H1 (cell line): ENCODE measurements around the gene TRIM46. TPM values are rescaled to one million over a fixed set of nuclear protein-coding genes. Genes with fewer than 3 reads are reported as not detected.

Experiments
- CTCF ChIA-PET: fragments of 300-600 bp; sonication (Branson Sonifier 250); formaldehyde crosslinking; loops from one replicate; lab custom pipeline; 2021; ENCODE audit not compliant: partially characterized antibody; lab: Charles Lee
- POLR2A ChIA-PET: fragments of 300-600 bp; sonication (Branson Sonifier 250); formaldehyde crosslinking; loops from one replicate; lab custom pipeline; 2021; ENCODE audit warnings: inconsistent platforms; ENCODE audit not compliant: partially characterized antibody; lab: Charles Lee
- DNase-seq, 2 experiments: peaks; one replicate each; pipeline versions ENCODE4 v3.0.0 to v3.0.0-alpha.2; 2010 to 2022; ENCODE audit warnings: low spot score in 2 of 2, low read depth in 1 of 2, mixed read lengths in 1 of 2
- FAIRE-seq: peaks from 2 replicates; lab custom pipeline; 2011; peaks lifted over from hg19 to GRCh38; lab: Jason Lieb, UNC
- H2AFZ ChIP-seq: 2 replicates; pipeline ENCODE4 v1.8.1; 2012; ENCODE audit warnings: low read length, inconsistent platforms
- H2AK5ac ChIP-seq: 2 replicates; pipeline ENCODE4 v1.6.1; 2013; ENCODE audit warnings: low read depth, low read length
- H2BK120ac ChIP-seq: replicated peaks from 2 replicates; pipeline ENCODE3; 2013; ENCODE audit warnings: low read depth, low read length, inconsistent platforms
- H2BK12ac ChIP-seq: 2 replicates; pipeline ENCODE4 v1.6.1; 2013; ENCODE audit warnings: low read depth, low read length
- H2BK15ac ChIP-seq: 2 replicates; pipeline ENCODE4 v1.6.1; 2013; ENCODE audit warnings: low read length
- H2BK20ac ChIP-seq: 2 replicates; pipeline ENCODE4 v1.6.1; 2013; ENCODE audit warnings: low read length
- H2BK5ac ChIP-seq: 2 replicates; pipeline ENCODE4 v1.6.1; 2013; ENCODE audit warnings: low read depth, low read length
- H3K14ac ChIP-seq: 2 replicates; pipeline ENCODE4 v1.6.1; 2013; ENCODE audit warnings: inconsistent platforms; ENCODE audit not compliant: insufficient read length
- H3K18ac ChIP-seq: 2 replicates; pipeline ENCODE4 v1.6.1; 2013; ENCODE audit warnings: low read length; ENCODE audit errors: extremely low read depth
- H3K23ac ChIP-seq: 2 replicates; pipeline ENCODE4 v1.6.1; 2013; ENCODE audit warnings: inconsistent platforms; ENCODE audit not compliant: insufficient read length
- H3K23me2 ChIP-seq: 2 replicates; pipeline ENCODE4 v1.6.1; 2013; ENCODE audit warnings: low read depth, low read length
- H3K27ac ChIP-seq: 2 replicates; pipeline ENCODE4 v1.6.1; 2011; ENCODE audit warnings: low read depth, low read length, inconsistent platforms
- H3K27me3 ChIP-seq, 4 experiments: replicated peaks in 1 of 4; 1 replicate in 1 of 4; 2 replicates in 3 of 4; pipeline versions ENCODE4 v1.6.1 to v1.8.1; 2011 to 2013; ENCODE audit warnings: low read length in 3 of 4, mild to moderate bottlenecking in 3 of 4, inconsistent platforms in 2 of 4, mixed read lengths in 2 of 4, moderate library complexity in 1 of 4; ENCODE audit not compliant: control insufficient read depth in 3 of 4, insufficient read depth in 3 of 4; ENCODE audit errors: extremely low read depth in 1 of 4
- H3K36me3 ChIP-seq, 4 experiments: 2 replicates each; pipeline versions ENCODE4 v1.6.1 to v1.8.1; 2011 to 2013; ENCODE audit warnings: mild to moderate bottlenecking in 4 of 4, low read length in 3 of 4, moderate library complexity in 2 of 4, control low read depth in 1 of 4, inconsistent platforms in 1 of 4; ENCODE audit not compliant: insufficient read depth in 4 of 4, control insufficient read depth in 2 of 4
- H3K4ac ChIP-seq: replicated peaks from 2 replicates; pipeline ENCODE3; 2013; ENCODE audit warnings: low read length, low read depth, mixed read lengths, inconsistent platforms; ENCODE audit not compliant: insufficient read length
- H3K4me1 ChIP-seq, 4 experiments: replicated peaks in 1 of 4; 1 replicate in 1 of 4; 2 replicates in 3 of 4; pipeline versions ENCODE4 v1.6.1 to v1.8.1; 2011 to 2013; ENCODE audit warnings: low read length in 3 of 4, inconsistent platforms in 2 of 4, mixed read lengths in 1 of 4; ENCODE audit not compliant: insufficient read depth in 4 of 4, control insufficient read depth in 3 of 4
- H3K4me2 ChIP-seq, 2 experiments: 2 replicates each; pipeline versions ENCODE4 v1.6.1 to v1.8.1; 2011 to 2013; ENCODE audit warnings: low read depth in 2 of 2, low read length in 2 of 2, control low read depth in 1 of 2, inconsistent platforms in 1 of 2, mild to moderate bottlenecking in 1 of 2; ENCODE audit not compliant: insufficient read depth in 1 of 2
- H3K4me3 ChIP-seq, 4 experiments: fragments of 200-600, 300-600 bp in 1 of 4; sonication (generic), shearing (Covaris generic), sonication (Bioruptor Twin) in 1 of 4; 2 replicates each; pipeline versions ENCODE4 v1.5.1 to v1.8.1; 2011 to 2016; ENCODE audit warnings: low read length in 4 of 4, low read depth in 3 of 4, control low read depth in 2 of 4, inconsistent platforms in 2 of 4, mild to moderate bottlenecking in 2 of 4, mixed read lengths in 1 of 4, moderate library complexity in 1 of 4; ENCODE audit not compliant: insufficient read depth in 2 of 4; ENCODE audit errors: extremely low read depth in 1 of 4
- H3K56ac ChIP-seq: replicated peaks from 2 replicates; pipeline ENCODE3; 2013; ENCODE audit warnings: low read depth, mild to moderate bottlenecking, mixed read lengths, low read length, inconsistent platforms; ENCODE audit not compliant: insufficient read length
- H3K79me1 ChIP-seq: 2 replicates; pipeline ENCODE4 v1.6.1; 2013; ENCODE audit warnings: low read depth, low read length, control low read depth
- H3K79me2 ChIP-seq, 2 experiments: 2 replicates each; pipeline versions ENCODE4 v1.6.1 to v1.8.1; 2012 to 2013; ENCODE audit warnings: low read length in 2 of 2, mild to moderate bottlenecking in 2 of 2, inconsistent platforms in 1 of 2; ENCODE audit not compliant: insufficient read depth in 2 of 2, control insufficient read depth in 1 of 2
- H3K9ac ChIP-seq, 4 experiments: replicated peaks in 1 of 4; 1 replicate in 1 of 4; 2 replicates in 3 of 4; pipeline versions ENCODE4 v1.6.1 to v1.8.1; 2011 to 2013; ENCODE audit warnings: low read depth in 3 of 4, low read length in 3 of 4, control low read depth in 2 of 4, mild to moderate bottlenecking in 2 of 4, moderate library complexity in 2 of 4, inconsistent platforms in 1 of 4; ENCODE audit errors: extremely low read depth in 1 of 4
- H3K9me3 ChIP-seq, 2 experiments: 2 replicates each; pipeline versions ENCODE4 v1.6.1 to v1.8.1; 2012 to 2013; ENCODE audit warnings: mild to moderate bottlenecking in 2 of 2, moderate library complexity in 2 of 2, control low read depth in 1 of 2, inconsistent platforms in 1 of 2, low read depth in 1 of 2, low read length in 1 of 2, mixed read lengths in 1 of 2; ENCODE audit not compliant: insufficient read depth in 2 of 2
- H4K20me1 ChIP-seq, 2 experiments: replicated peaks in 1 of 2; 2 replicates each; pipeline versions ENCODE3 to v1.8.1; 2011 to 2013; ENCODE audit warnings: inconsistent platforms in 2 of 2, low read length in 2 of 2, mild to moderate bottlenecking in 1 of 2; ENCODE audit not compliant: insufficient read depth in 2 of 2, control insufficient read depth in 1 of 2
- H4K5ac ChIP-seq: 2 replicates; pipeline ENCODE4 v1.6.1; 2013; ENCODE audit warnings: low read length, low read depth, mixed read lengths, inconsistent platforms; ENCODE audit not compliant: insufficient read length
- H4K8ac ChIP-seq: 2 replicates; pipeline ENCODE4 v1.8.0; 2013; ENCODE audit warnings: mild to moderate bottlenecking, moderate library complexity, low read length, inconsistent platforms; ENCODE audit not compliant: insufficient read depth; ENCODE audit errors: extremely low read depth
- H4K91ac ChIP-seq: replicated peaks from 2 replicates; pipeline ENCODE3; 2013; ENCODE audit warnings: low read length, mixed read lengths, inconsistent platforms; ENCODE audit not compliant: insufficient read length
- EZH2 ChIP-seq: fragments of 200-600 bp; sonication (generic); IDR thresholded peaks from 2 replicates; pipeline ENCODE4 v1.7.1; 2012; ENCODE audit warnings: low read depth, mild to moderate bottlenecking, moderate library complexity, low read length, inconsistent platforms; ENCODE audit not compliant: severe bottlenecking
- JUN ChIP-seq: IDR thresholded peaks from 2 replicates; pipeline ENCODE4 v1.6.1; 2011; ENCODE audit warnings: low read depth, mild to moderate bottlenecking, improper control_type of control experiment, low read length
- KDM5A ChIP-seq: fragments of 200-600 bp; IDR thresholded peaks from 2 replicates; pipeline ENCODE4 v1.7.1; 2012; ENCODE audit warnings: mild to moderate bottlenecking, low read length, inconsistent platforms, mixed read lengths
- NRF1 ChIP-seq: IDR thresholded peaks from 2 replicates; pipeline ENCODE4 v1.6.1; 2011; ENCODE audit warnings: mild to moderate bottlenecking, low read depth, low read length, improper control_type of control experiment
- POU5F1 ChIP-seq: IDR thresholded peaks from 2 replicates; pipeline ENCODE4 v1.6.1; 2011; ENCODE audit warnings: low read depth, mild to moderate bottlenecking, low read length, moderate library complexity
- RBBP5 ChIP-seq: IDR thresholded peaks from 2 replicates; pipeline ENCODE4 v1.7.1; 2012; ENCODE audit warnings: low read depth, mild to moderate bottlenecking, inconsistent platforms, low read length, moderate library complexity, borderline replicate concordance
- SP2 ChIP-seq: IDR thresholded peaks from 2 replicates; pipeline ENCODE4 v1.6.1; 2012; ENCODE audit warnings: mild to moderate bottlenecking, low read length, inconsistent platforms
- TEAD4 ChIP-seq: IDR thresholded peaks from 2 replicates; pipeline ENCODE4 v1.6.1; 2012; ENCODE audit warnings: low read depth, low read length, inconsistent platforms, mixed read lengths
- WGBS, 2 experiments: shearing (Covaris generic) in 1 of 2; methylation state at CpG; one replicate each; pipeline versions ENCODE4 v1.1.6 to v1.1.7; 2013 to 2015; ENCODE audit warnings: low lambda C conversion rate in 2 of 2, mixed read lengths in 2 of 2, inconsistent platforms in 1 of 2, low coverage in 1 of 2, missing lambda C conversion rate in 1 of 2; ENCODE audit not compliant: insufficient replicate concordance in 2 of 2, insufficient coverage in 1 of 2, insufficient read length in 1 of 2; ENCODE audit errors: extremely low coverage in 1 of 2, missing lambda C conversion rate in 1 of 2; 5-methylcytosine and 5-hydroxymethylcytosine counted together
- polyA plus RNA-seq, 7 experiments: library from polyadenylated mRNA; depleted of rRNA in 3 of 7; stranded (reverse) in 5 of 7; unstranded in 2 of 7; fragments of >200 nt in 5 of 7; fragments of 200-250 nt in 2 of 7; gene quantifications; 1 replicate in 5 of 7; 2 replicates in 1 of 7; 4 replicates in 1 of 7; pipeline versions ENCODE4 v1.2.1 to v1.2.3, GENCODE V29; 2011 to 2013; ENCODE audit warnings: missing spikeins in 2 of 7, mixed read lengths in 2 of 7
- total RNA-seq: library from RNA; stranded (reverse); fragmentation: NEBNext Ultra II Directional; extraction: Animal tissue kit (Norgen Biotek cat#: 25700); gene quantifications from 2 replicates; pipeline ENCODE4 v1.2.1, GENCODE V29; 2021

TRIM46 gene
- total and polyA plus RNA-seq, 2 of the 8 experiments (the other 6 are each of a cell fraction or from before 2014, with no cell fraction given), result 15.5 to 21.6 TPM

- Histone ChIP-seq H2BK120ac (no peak overlapping the region), H3K23me2 (peaks cover 9% of the 10 kb centered on the region; the same call in 1 of the 2 replicates), H2BK12ac (0 out of 2 replicates have a peak overlapping the region, but pooled peaks have one; percentile 22), H4K20me1 (no peaks in the 10 kb centered on the region), H3K4me2 (peak overlapping the region; percentile 79 to 92; a peak in 2 of 4 replicates), H3K79me1 (no peaks in the 10 kb centered on the region), H3K23ac (no peak overlapping the region), H4K91ac (no peak overlapping the region), H2BK15ac (no peak overlapping the region), H3K27me3 (no peaks in the 10 kb centered on the region; a peak in 1 of 7 replicates), H2AK5ac (no peak overlapping the region), H3K79me2 (peaks cover 0 to 2% of the 10 kb centered on the region in 2 experiments; a peak in 1 of 4 replicates), H4K8ac (no peak overlapping the region; the same call in 1 of the 2 replicates), H2AFZ (no peak overlapping the region), H2BK5ac (no peak overlapping the region; the same call in 1 of the 2 replicates), H2BK20ac (no peak overlapping the region), H3K36me3 (peaks cover 0 to 4% (median under 1%) of the 10 kb centered on the region in 4 experiments; a peak in 2 of 8 replicates), H4K5ac (no peak overlapping the region), H3K56ac (no peak overlapping the region), H3K4me1 (peaks cover 10 to 35% (median 17%) of the 10 kb centered on the region in 4 experiments), H3K4ac (no peak overlapping the region), H3K9me3 (no peaks in the 10 kb centered on the region), H3K14ac (no peak overlapping the region), H3K9ac (no peak overlapping the region), H3K4me3 (peak overlapping the region in 2 of 4 experiments; percentile 85 to 89; a peak in 3 of 8 replicates), H3K18ac (no peak overlapping the region), H3K27ac (no peak overlapping the region)
- FAIRE-seq (no peak), DNase-seq (no peak)
- ChIA-PET CTCF (interaction anchor here (0.5 to 14.2 kb wide), 8 partner anchors 10 to 213 kb away, joined by 3 to 187 read pairs (median 6); partner anchors contain the start of genes KRTCAP2 and TRIM46), POLR2A (interaction anchor here (0.5 to 2.2 kb wide), 5 partner anchors 8 to 38 kb away, joined by 3 to 14 read pairs (median 5); partner anchors contain the start of gene KRTCAP2)
- TF ChIP-seq JUN (no peak), RBBP5 (no peak), KDM5A (no peak), POU5F1 (no peak), NRF1 (no peak), TEAD4 (no peak), EZH2 (no peak), SP2 (no peak)
- WGBS, 2 experiments, result 88% methylated on average over 1 of the region's 1 CpG; no CpG with 5 or more reads in 1 of the 2 experiments
Observed at GRCh38 chr1:155134322-155134721, 39.3 kb upstream of the TRIM46 start.
